IMR-90 (cell line): ENCODE measurements around the gene RIMS4. TPM values are rescaled to one million over a fixed set of nuclear protein-coding genes. Genes with fewer than 3 reads are reported as not detected.

Source experiments
- ATAC-seq: fragments of 200-7000 bp; cut with Tn5 transposase; 2 replicates; pipeline ENCODE4 v1.9.1; 2020; ENCODE audit warnings: low read depth, mild to moderate bottlenecking, moderate library complexity
- BruUV-seq: library from RNA; stranded (reverse); fragments of 400-500 nt; replicated peaks from 2 replicates; lab custom pipeline; 2021; lab: Mats Ljungman, UMichigan
- CTCF ChIA-PET: fragments of 300-600 bp; formaldehyde crosslinking; extraction: SDS; loops from one replicate; lab custom pipeline; 2021; ENCODE audit warnings: antibody characterized with exemption; lab: Yijun Ruan, JAX
- POLR2A ChIA-PET: fragments of 300-600 bp; sonication (Branson Sonifier 250); formaldehyde crosslinking; loops from one replicate; lab custom pipeline; 2022; ENCODE audit warnings: antibody characterized with exemption; ENCODE audit not compliant: unreplicated experiment; lab: Charles Lee
- DNase-seq: peaks from one replicate; pipeline ENCODE4 v3.0.0; 2013
- H2AFZ ChIP-seq: replicated peaks from 2 replicates; pipeline ENCODE3; 2013; ENCODE audit warnings: low read length, mild to moderate bottlenecking; ENCODE audit not compliant: poor library complexity
- H2AK5ac ChIP-seq: 2 replicates; pipeline ENCODE4 v1.6.1; 2013; ENCODE audit warnings: low read depth, low read length, inconsistent platforms
- H2AK9ac ChIP-seq: replicated peaks from 2 replicates; pipeline ENCODE3; 2013; ENCODE audit warnings: mild to moderate bottlenecking, low read depth, low read length, moderate library complexity; ENCODE audit not compliant: poor library complexity
- H2BK120ac ChIP-seq: 2 replicates; pipeline ENCODE4 v1.6.1; 2013; ENCODE audit warnings: low read depth, low read length, inconsistent platforms
- H2BK15ac ChIP-seq: 3 replicates; pipeline ENCODE4 v1.6.1; 2013; ENCODE audit warnings: low read depth, low read length, inconsistent platforms
- H2BK20ac ChIP-seq: 2 replicates; pipeline ENCODE4 v1.6.1; 2013; ENCODE audit warnings: low read depth, mild to moderate bottlenecking, inconsistent platforms, low read length, moderate library complexity
- H2BK5ac ChIP-seq: 2 replicates; pipeline ENCODE4 v1.6.1; 2013; ENCODE audit warnings: mild to moderate bottlenecking, low read depth, low read length, inconsistent platforms; ENCODE audit not compliant: poor library complexity, severe bottlenecking
- H3K14ac ChIP-seq: replicated peaks from 2 replicates; pipeline ENCODE4 v1.6.1; 2013; ENCODE audit warnings: low read depth, low read length, inconsistent platforms
- H3K18ac ChIP-seq: 2 replicates; pipeline ENCODE4 v1.6.1; 2013; ENCODE audit warnings: low read depth, low read length, control low read depth
- H3K23ac ChIP-seq: 2 replicates; pipeline ENCODE4 v1.6.1; 2013; ENCODE audit warnings: low read depth, low read length, inconsistent platforms
- H3K27ac ChIP-seq: 2 replicates; pipeline ENCODE4 v1.5.1; 2013; ENCODE audit warnings: mild to moderate bottlenecking, control low read depth, low read length; ENCODE audit not compliant: insufficient read depth
- H3K27me3 ChIP-seq: 2 replicates; pipeline ENCODE4 v1.6.1; 2013; ENCODE audit warnings: low read length; ENCODE audit not compliant: control insufficient read depth, insufficient read depth
- H3K36me3 ChIP-seq: 2 replicates; pipeline ENCODE4 v1.6.1; 2013; ENCODE audit warnings: low read length, mixed read lengths; ENCODE audit not compliant: control insufficient read depth, insufficient read depth
- H3K4ac ChIP-seq: 2 replicates; pipeline ENCODE4 v1.6.1; 2013; ENCODE audit warnings: low read depth, low read length, inconsistent platforms
- H3K4me1 ChIP-seq: 2 replicates; pipeline ENCODE4 v1.6.1; 2013; ENCODE audit warnings: low read length, mixed read lengths; ENCODE audit not compliant: control insufficient read depth, insufficient read depth
- H3K4me2 ChIP-seq: 2 replicates; pipeline ENCODE4 v1.6.1; 2013; ENCODE audit warnings: low read depth, mild to moderate bottlenecking, control low read depth, low read length, moderate library complexity
- H3K4me3 ChIP-seq: 2 replicates; pipeline ENCODE4 v1.5.1; 2013; ENCODE audit warnings: low read depth, mild to moderate bottlenecking, control low read depth, low read length, moderate library complexity; ENCODE audit not compliant: insufficient read depth
- H3K56ac ChIP-seq: 2 replicates; pipeline ENCODE4 v1.6.1; 2013; ENCODE audit warnings: low read length, inconsistent platforms; ENCODE audit not compliant: insufficient read depth; ENCODE audit errors: extremely low read depth
- H3K79me1 ChIP-seq, 2 experiments: 2 replicates each; pipeline ENCODE4 v1.6.1; 2013; ENCODE audit warnings: low read length in 2 of 2, inconsistent platforms in 1 of 2, low read depth in 1 of 2
- H3K9ac ChIP-seq: 2 replicates; pipeline ENCODE4 v1.6.1; 2013; ENCODE audit warnings: low read depth, low read length, control low read depth
- H3K9me1 ChIP-seq: 2 replicates; pipeline ENCODE4 v1.6.1; 2013; ENCODE audit warnings: low read length, inconsistent platforms; ENCODE audit not compliant: insufficient read depth
- H3K9me3 ChIP-seq: 2 replicates; pipeline ENCODE4 v1.6.1; 2013; ENCODE audit warnings: low read length; ENCODE audit not compliant: control insufficient read depth, insufficient read depth
- H4K20me1 ChIP-seq: 2 replicates; pipeline ENCODE4 v1.6.1; 2013; ENCODE audit warnings: low read length, inconsistent platforms; ENCODE audit not compliant: insufficient read depth
- H4K5ac ChIP-seq: 2 replicates; pipeline ENCODE4 v1.6.1; 2013; ENCODE audit warnings: mild to moderate bottlenecking, low read depth, low read length, control low read depth
- H4K8ac ChIP-seq, 2 experiments: 2 replicates each; pipeline ENCODE4 v1.6.1; 2013; ENCODE audit warnings: low read depth in 2 of 2, low read length in 2 of 2, control low read depth in 1 of 2, inconsistent platforms in 1 of 2
- H4K91ac ChIP-seq: 2 replicates; pipeline ENCODE4 v1.6.1; 2013; ENCODE audit warnings: low read depth, low read length, inconsistent platforms; ENCODE audit not compliant: insufficient read depth
- WGBS, 2 experiments: methylation state at CpG; one replicate each; pipeline versions ENCODE4 v1.1.5 to v1.1.7; 2013; ENCODE audit warnings: missing lambda C conversion rate in 2 of 2; ENCODE audit not compliant: insufficient read length in 1 of 2; ENCODE audit errors: extremely low coverage in 2 of 2; 5-methylcytosine and 5-hydroxymethylcytosine counted together
- dilution Hi-C: fragments of 300-500 bp; cut with HindIII; formaldehyde crosslinking; loops from one replicate; pipeline ENCODE4 v1.14.3; 2018; ENCODE audit warnings: low sequenced_read_pairs; ENCODE audit not compliant: unreplicated experiment
- in situ Hi-C: fragments of 300-500 bp; cut with MboI; formaldehyde crosslinking; loops from 3 replicates; pipeline ENCODE4 v1.14.3; 2019; ENCODE audit warnings: low sequenced_read_pairs, inconsistent platforms, mixed read lengths
- intact Hi-C: fragments of 100-400 bp; cut with micrococcal nuclease; formaldehyde crosslinking; loops from 2 replicates; pipeline ENCODE4 v1.10.0; 2022
- polyA plus RNA-seq, 3 experiments: library from polyadenylated mRNA; depleted of rRNA; stranded (reverse); fragments of >200 nt; gene quantifications; 2 replicates each; pipeline ENCODE4 v1.2.3, GENCODE V29; 2012; ENCODE audit warnings: low replicate concordance in 1 of 3
- total RNA-seq: library from RNA; depleted of rRNA; stranded (reverse); fragments of >200 nt; gene quantifications from 2 replicates; pipeline ENCODE4 v1.2.3, GENCODE V29; 2012
- TF ChIP-seq, protein P1 (sequence below): fragments of 150-350 bp; IDR thresholded peaks from 2 replicates; pipeline ENCODE4 v1.6.1; 2017; ENCODE audit warnings: mild to moderate bottlenecking, antibody characterized with exemption, low read length, low read depth

Gene RIMS4
- total and polyA plus RNA-seq, 2 of the 4 experiments (the other 2 are of a cell fraction): not detected

DNA sequence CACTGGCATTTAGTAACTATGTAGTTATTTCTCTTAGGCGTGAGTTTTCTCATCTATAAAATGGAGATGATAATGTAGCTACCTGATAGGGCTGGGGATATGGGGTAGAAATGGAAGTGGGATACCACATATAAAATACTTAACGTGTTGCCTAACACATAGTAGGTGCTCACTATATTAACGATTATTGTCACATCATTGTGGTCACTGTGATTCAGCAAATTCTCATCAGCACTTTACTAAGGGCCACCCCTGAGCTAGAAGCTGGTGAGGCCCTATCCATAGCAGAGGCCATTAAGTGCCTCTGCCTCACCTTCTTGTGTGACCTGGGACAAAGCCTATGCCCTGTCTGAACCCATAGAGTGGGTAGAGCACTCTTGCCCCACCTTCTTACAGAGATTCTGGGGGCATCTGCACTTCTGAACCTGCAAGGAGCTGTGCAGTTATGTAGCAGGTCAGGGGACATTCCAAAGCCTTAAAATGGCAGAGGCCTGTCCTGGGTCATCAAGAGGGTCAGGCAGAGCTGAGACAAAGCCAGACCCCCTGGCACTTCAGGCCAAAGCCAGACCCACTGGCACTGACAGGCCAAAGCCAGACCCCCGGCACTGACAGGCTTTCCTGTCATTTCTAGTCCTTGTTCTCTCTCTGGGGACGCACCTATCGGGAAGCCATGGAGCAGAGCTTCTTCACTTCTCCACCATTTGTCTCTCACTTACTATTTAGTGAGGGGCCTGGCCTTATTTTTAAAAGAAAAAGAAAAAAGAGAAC is 7.0 kb upstream of the RIMS4 start:
- H2BK20ac ChIP-seq: no peak overlapping the region
- H2BK120ac ChIP-seq: no peak overlapping the region
- no peak overlapping the region for H3K4me3 ChIP-seq
- no peak overlapping the region for H2BK15ac ChIP-seq
- H3K4ac ChIP-seq: no peak overlapping the region
- H4K8ac ChIP-seq: no peak overlapping the region
- intact Hi-C loops (no loop called here), in situ Hi-C loops (no loop called here), dilution Hi-C loops (no loop called here)
- no peak overlapping the region for H3K9ac ChIP-seq
- no peaks in the 10 kb centered on the region for H3K79me1 ChIP-seq
- no TSS peak for BruUV-seq
- WGBS, 2 experiments: 38% methylated on average over 1 of the region's 6 CpGs; no CpG with 5 or more reads in 1 of the 2 experiments
- no peak overlapping the region for H3K14ac ChIP-seq
- no peak overlapping the region for H4K91ac ChIP-seq
- no peak overlapping the region for H3K56ac ChIP-seq
- no peak overlapping the region for H3K23ac ChIP-seq
- H4K20me1 ChIP-seq: no peaks in the 10 kb centered on the region
- no peak overlapping the region for H3K4me2 ChIP-seq
- no peaks in the 10 kb centered on the region for H3K4me1 ChIP-seq
- no peak overlapping the region for H2AK5ac ChIP-seq
- no peak overlapping the region for H3K27ac ChIP-seq
- DNase-seq: no peak
- CTCF ChIA-PET: no interaction called here
- ATAC-seq: no peak
- no peak overlapping the region for H2AFZ ChIP-seq
- TF ChIP-seq, protein P1, sequence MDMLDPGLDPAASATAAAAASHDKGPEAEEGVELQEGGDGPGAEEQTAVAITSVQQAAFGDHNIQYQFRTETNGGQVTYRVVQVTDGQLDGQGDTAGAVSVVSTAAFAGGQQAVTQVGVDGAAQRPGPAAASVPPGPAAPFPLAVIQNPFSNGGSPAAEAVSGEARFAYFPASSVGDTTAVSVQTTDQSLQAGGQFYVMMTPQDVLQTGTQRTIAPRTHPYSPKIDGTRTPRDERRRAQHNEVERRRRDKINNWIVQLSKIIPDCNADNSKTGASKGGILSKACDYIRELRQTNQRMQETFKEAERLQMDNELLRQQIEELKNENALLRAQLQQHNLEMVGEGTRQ: no peak
- H3K9me3 ChIP-seq: peaks cover 1% of the 10 kb centered on the region
- no peaks in the 10 kb centered on the region for H3K9me1 ChIP-seq
- no peak overlapping the region for H3K18ac ChIP-seq
- no peak overlapping the region for H4K5ac ChIP-seq
- no peak overlapping the region for H2AK9ac ChIP-seq
- H3K36me3 ChIP-seq: no peaks in the 10 kb centered on the region
- peaks cover 21% of the 10 kb centered on the region for H3K27me3 ChIP-seq
- no peak overlapping the region for H2BK5ac ChIP-seq
- POLR2A ChIA-PET: no interaction called here
